ENCODE measurements around the gene SCAPER. TPM values are rescaled to one million over a fixed set of nuclear protein-coding genes. Genes with fewer than 3 reads are reported as not detected.

Gene SCAPER
- total RNA-seq, 1 donor from 2014 or later: 22.8 TPM

DNA sequence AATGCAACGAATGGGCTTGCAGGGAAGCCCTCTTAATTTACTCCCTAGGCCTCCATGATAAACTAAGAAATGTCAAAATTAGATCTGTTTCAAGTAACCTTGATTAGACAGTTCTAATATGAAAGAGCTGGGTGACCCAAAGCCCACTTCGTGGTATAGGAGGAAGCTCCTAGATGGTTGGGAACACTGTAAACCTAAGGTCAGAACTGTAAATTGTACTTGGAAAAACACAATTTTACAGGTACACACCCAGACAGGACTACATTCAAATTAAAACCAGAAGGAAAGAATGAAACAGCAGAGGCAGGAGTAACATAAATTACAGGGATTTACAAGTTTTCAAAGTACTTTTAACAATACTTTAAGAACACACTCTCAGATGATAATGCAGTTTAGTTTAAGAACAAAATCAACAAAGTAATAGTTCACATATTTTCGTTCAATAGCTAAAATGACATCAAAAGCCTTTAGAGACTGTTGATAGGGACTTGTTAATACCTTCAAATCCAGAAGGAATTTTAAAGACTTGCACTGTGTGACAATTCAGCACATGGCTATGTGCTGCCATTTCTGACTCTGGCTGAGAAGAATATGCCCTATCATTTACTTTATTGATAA, 550.2 kb downstream of the SCAPER start:
- Mint-ChIP-seq H3K4me3 (ENCODE audit: low read depth) (no peak overlapping the region), H3K4me1 (ENCODE audit: low read depth) (no peaks in the 10 kb centered on the region), H3K9me3 (no peaks in the 10 kb centered on the region), H3K27me3 (ENCODE audit: low read depth) (peaks cover 18% of the 10 kb centered on the region), H3K36me3 (ENCODE audit: low read depth) (no peaks in the 10 kb centered on the region), H3K27ac (no peak overlapping the region)
- no peak for DNase-seq (ENCODE audit: low spot score)
- intact Hi-C loops (cut with micrococcal nuclease): no loop called here

GRCh38 chr15:76353903-76354302, 551.2 kb downstream of the SCAPER start:
- Mint-ChIP-seq H3K4me1 (ENCODE audit: low read depth) (no peaks in the 10 kb centered on the region), H3K36me3 (ENCODE audit: low read depth) (peaks cover 4% of the 10 kb centered on the region), H3K4me3 (ENCODE audit: low read depth) (no peak overlapping the region), H3K27me3 (ENCODE audit: low read depth) (peaks cover 24% of the 10 kb centered on the region), H3K27ac (no peak overlapping the region), H3K9me3 (no peaks in the 10 kb centered on the region)
- intact Hi-C loops (cut with micrococcal nuclease): no loop called here
- no peak for DNase-seq (ENCODE audit: low spot score)

DNA sequence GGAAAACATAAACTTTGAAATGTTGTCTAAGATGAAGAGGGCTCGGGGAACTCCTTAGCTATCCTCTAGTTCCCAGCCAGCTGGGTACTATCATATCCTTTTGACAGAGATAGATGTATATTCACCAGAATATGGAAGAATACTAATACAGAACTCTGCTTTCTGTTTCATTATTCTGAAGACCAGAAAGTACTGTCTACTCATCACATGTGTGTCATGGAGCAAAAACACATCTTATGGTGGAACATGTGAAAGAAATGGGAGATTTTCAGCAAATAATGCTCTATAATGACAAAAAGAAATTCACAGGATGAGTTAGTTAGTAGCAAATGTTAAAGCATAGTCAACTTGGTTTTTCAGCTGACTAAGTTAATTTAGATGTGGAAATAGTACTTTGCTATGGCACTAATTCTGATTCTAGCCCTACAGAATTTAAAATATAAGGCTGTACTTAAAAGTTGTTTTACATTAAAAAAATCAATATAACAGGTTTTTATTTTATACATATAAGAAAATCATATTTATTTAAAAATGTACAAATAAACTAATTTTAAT, 552.0 kb downstream of the SCAPER start:
- intact Hi-C loops (cut with micrococcal nuclease): no loop called here
- no peak overlapping the region for H3K27ac Mint-ChIP-seq
- H3K4me3 Mint-ChIP-seq (ENCODE audit: low read depth): no peak overlapping the region
- DNase-seq (ENCODE audit: low spot score): no peak
- H3K9me3 Mint-ChIP-seq: no peaks in the 10 kb centered on the region
- peaks cover 7% of the 10 kb centered on the region for H3K36me3 Mint-ChIP-seq (ENCODE audit: low read depth)
- H3K4me1 Mint-ChIP-seq (ENCODE audit: low read depth): no peaks in the 10 kb centered on the region
- peaks cover 30% of the 10 kb centered on the region for H3K27me3 Mint-ChIP-seq (ENCODE audit: low read depth)

- intact Hi-C loops (cut with micrococcal nuclease): no loop called here
- H3K27me3 Mint-ChIP-seq (ENCODE audit: low read depth): peaks cover 46% of the 10 kb centered on the region
- DNase-seq (ENCODE audit: low spot score): no peak
- H3K4me1 Mint-ChIP-seq (ENCODE audit: low read depth): peaks cover 7% of the 10 kb centered on the region
- no peak overlapping the region for H3K4me3 Mint-ChIP-seq (ENCODE audit: low read depth)
- H3K27ac Mint-ChIP-seq: no peak overlapping the region
- H3K9me3 Mint-ChIP-seq: no peaks in the 10 kb centered on the region
- peaks cover 10% of the 10 kb centered on the region for H3K36me3 Mint-ChIP-seq (ENCODE audit: low read depth)
These were observed 555.7 kb downstream of the SCAPER start for GRCh38 chr15:76349301-76350070.

- peaks cover 60% of the 10 kb centered on the region for H3K27me3 Mint-ChIP-seq (ENCODE audit: low read depth)
- intact Hi-C loops (cut with micrococcal nuclease): no loop called here
- peaks cover 8% of the 10 kb centered on the region for H3K4me1 Mint-ChIP-seq (ENCODE audit: low read depth)
- DNase-seq (ENCODE audit: low spot score): no peak
- peaks cover 10% of the 10 kb centered on the region for H3K36me3 Mint-ChIP-seq (ENCODE audit: low read depth)
- H3K27ac Mint-ChIP-seq: no peak overlapping the region
- no peak overlapping the region for H3K4me3 Mint-ChIP-seq (ENCODE audit: low read depth)
- H3K9me3 Mint-ChIP-seq: no peaks in the 10 kb centered on the region
These were observed 557.6 kb downstream of the SCAPER start for GRCh38 chr15:76347482-76348055.

- Mint-ChIP-seq H3K4me1 (ENCODE audit: low read depth) (peaks cover 8% of the 10 kb centered on the region), H3K9me3 (no peaks in the 10 kb centered on the region), H3K4me3 (ENCODE audit: low read depth) (no peak overlapping the region), H3K36me3 (ENCODE audit: low read depth) (peaks cover 13% of the 10 kb centered on the region), H3K27ac (no peak overlapping the region), H3K27me3 (ENCODE audit: low read depth) (peaks cover 61% of the 10 kb centered on the region)
- intact Hi-C loops (cut with micrococcal nuclease): no loop called here
- DNase-seq (ENCODE audit: low spot score): no peak
These were observed 558.3 kb downstream of the SCAPER start for GRCh38 chr15:76346669-76347481.

- Mint-ChIP-seq H3K4me1 (ENCODE audit: low read depth) (peaks cover 12% of the 10 kb centered on the region), H3K36me3 (ENCODE audit: low read depth) (peaks cover 18% of the 10 kb centered on the region), H3K4me3 (ENCODE audit: low read depth) (peak overlapping the region; percentile 51), H3K27me3 (ENCODE audit: low read depth) (peaks cover 63% of the 10 kb centered on the region), H3K27ac (no peak overlapping the region), H3K9me3 (no peaks in the 10 kb centered on the region)
- intact Hi-C loops (cut with micrococcal nuclease): no loop called here
- DNase-seq (ENCODE audit: low spot score): no peak
These were observed 559.1 kb downstream of the SCAPER start for GRCh38 chr15:76345880-76346668.

- Mint-ChIP-seq H3K27me3 (ENCODE audit: low read depth) (peaks cover 66% of the 10 kb centered on the region), H3K36me3 (ENCODE audit: low read depth) (peaks cover 18% of the 10 kb centered on the region), H3K4me1 (ENCODE audit: low read depth) (peaks cover 14% of the 10 kb centered on the region), H3K4me3 (ENCODE audit: low read depth) (peak overlapping the region; percentile 51), H3K27ac (no peak overlapping the region), H3K9me3 (no peaks in the 10 kb centered on the region)
- intact Hi-C loops (cut with micrococcal nuclease): no loop called here
- DNase-seq (ENCODE audit: low spot score): no peak
These were observed 559.6 kb downstream of the SCAPER start for GRCh38 chr15:76345583-76345879.

DNA sequence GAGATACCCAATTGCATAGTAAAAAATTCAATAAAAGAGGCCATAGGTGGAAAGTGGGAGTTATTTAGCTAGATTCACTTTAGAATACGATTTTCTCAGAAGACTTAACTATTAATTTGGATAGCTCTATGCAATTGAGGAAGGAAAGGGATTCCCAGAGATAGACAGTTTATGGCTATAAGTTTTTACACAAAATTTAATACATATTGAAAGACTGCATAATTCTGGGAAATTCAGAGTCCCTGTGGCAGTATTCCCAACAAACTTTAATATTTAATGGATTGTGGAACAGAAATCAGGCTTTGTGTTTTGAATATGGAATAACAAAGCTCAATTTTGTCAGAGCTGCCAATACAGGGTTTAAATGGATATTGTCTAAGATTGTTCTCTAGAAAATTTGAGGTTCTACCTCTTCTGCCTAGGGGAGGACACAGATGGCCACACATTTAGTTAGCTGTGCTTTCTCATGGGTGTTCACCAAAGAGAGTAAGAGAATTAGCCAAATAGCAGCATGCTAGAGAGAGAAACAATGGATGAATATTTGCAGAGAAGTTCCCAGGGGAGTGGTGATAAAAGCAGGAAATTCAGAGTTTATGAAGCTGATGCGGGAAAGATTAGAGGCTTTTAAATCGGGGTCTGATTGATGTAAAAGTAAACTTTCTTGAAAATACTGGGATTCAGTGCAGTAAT, 560.1 kb downstream of the SCAPER start:
- Mint-ChIP-seq H3K36me3 (ENCODE audit: low read depth) (peaks cover 21% of the 10 kb centered on the region), H3K27me3 (ENCODE audit: low read depth) (peaks cover 69% of the 10 kb centered on the region), H3K9me3 (no peaks in the 10 kb centered on the region), H3K27ac (no peak overlapping the region), H3K4me1 (ENCODE audit: low read depth) (peaks cover 19% of the 10 kb centered on the region), H3K4me3 (ENCODE audit: low read depth) (peak overlapping the region; percentile 51)
- intact Hi-C loops (cut with micrococcal nuclease): loop anchor here (5.0 kb wide), 1 partner anchor 288 kb away; the partner anchor contains the start of gene TMEM266
- no peak for DNase-seq (ENCODE audit: low spot score)

DNA sequence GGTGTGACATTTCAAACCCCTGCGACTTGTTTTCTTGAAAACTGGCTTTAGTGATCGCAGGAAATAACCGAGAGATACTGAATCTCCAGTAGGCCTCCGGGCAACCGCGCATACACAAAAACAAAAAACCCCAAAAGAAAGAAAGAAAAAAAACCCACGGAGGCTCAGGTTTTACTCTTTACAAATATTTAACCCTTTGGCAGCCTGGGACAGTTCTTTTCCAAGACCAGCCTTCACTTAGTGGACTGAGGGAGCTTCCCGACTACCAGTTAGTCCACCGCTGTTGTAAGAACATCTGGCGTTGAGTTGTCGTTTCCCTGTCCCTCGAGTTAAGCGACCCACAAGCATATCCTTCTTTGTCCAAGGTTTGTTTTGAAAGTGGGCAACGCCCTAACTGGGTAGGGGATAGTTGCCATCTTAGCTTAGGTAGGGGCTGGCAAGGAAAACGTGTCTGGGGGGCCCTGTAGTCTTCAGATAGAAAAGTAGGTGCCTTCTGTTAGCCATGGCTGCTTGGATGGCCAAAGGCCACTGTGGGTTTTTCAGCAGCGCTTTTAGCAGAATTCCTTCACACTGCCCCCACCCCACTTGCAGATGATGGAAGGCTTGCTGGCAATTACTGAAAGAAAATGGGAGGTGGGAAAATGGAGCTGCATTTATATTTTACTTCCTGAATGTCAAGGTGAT, 561.7 kb downstream of the SCAPER start:
- H3K4me1 Mint-ChIP-seq (ENCODE audit: low read depth): peaks cover 29% of the 10 kb centered on the region
- peaks cover 25% of the 10 kb centered on the region for H3K36me3 Mint-ChIP-seq (ENCODE audit: low read depth)
- H3K27me3 Mint-ChIP-seq (ENCODE audit: low read depth): peaks cover 75% of the 10 kb centered on the region
- no peak for DNase-seq (ENCODE audit: low spot score)
- no peak overlapping the region for H3K27ac Mint-ChIP-seq
- intact Hi-C loops (cut with micrococcal nuclease): loop anchor here (5.0 kb wide), 1 partner anchor 286 kb away; the partner anchor contains the start of gene TMEM266
- no peak overlapping the region for H3K4me3 Mint-ChIP-seq (ENCODE audit: low read depth)
- no peaks in the 10 kb centered on the region for H3K9me3 Mint-ChIP-seq
